Measurements from ENCODE around the gene CRYAA. TPM values are rescaled to one million over a fixed set of nuclear protein-coding genes. Genes with fewer than 3 reads are reported as not detected.

The CRYAA gene
- total RNA-seq, 1 donor from 2014 or later = not detected

- no peak for DNase-seq
Observed at GRCh38 chr21:43203591-43203990, 34.8 kb downstream of the CRYAA start.

- no peak for DNase-seq
Observed at GRCh38 chr21:43204638-43205037, 35.8 kb downstream of the CRYAA start.

GRCh38 chr21:43206231-43207042 lies 37.6 kb downstream of the CRYAA start:
- no peak for DNase-seq

GRCh38 chr21:43207043-43207315 lies 38.2 kb downstream of the CRYAA start:
- no peak for DNase-seq

GRCh38 chr21:43207868-43208267 lies 39.1 kb downstream of the CRYAA start:
- DNase-seq = no peak

GRCh38 chr21:43208561-43209332 lies 39.9 kb downstream of the CRYAA start:
- DNase-seq = no peak

GRCh38 chr21:43209575-43210453 lies 41.0 kb downstream of the CRYAA start:
- DNase-seq = no peak

- no peak for DNase-seq
Observed at GRCh38 chr21:43210454-43211071, 41.8 kb downstream of the CRYAA start.

GRCh38 chr21:43211072-43211759 lies 42.4 kb downstream of the CRYAA start:
- no peak for DNase-seq

GRCh38 chr21:43211760-43212115 lies 42.9 kb downstream of the CRYAA start:
- DNase-seq = no peak

Other genes with a start within 250 kb of the CRYAA start
- 0.20 TPM for gene ERVH48-1, start 243.4 kb upstream of the CRYAA start, total RNA-seq
- 14.7 TPM for gene PKNOX1, start 194.4 kb upstream of the CRYAA start, total RNA-seq
- gene CBS, start 93.2 kb upstream of the CRYAA start, total RNA-seq = 3.7 TPM
- 45.4 TPM for gene U2AF1, start 61.4 kb upstream of the CRYAA start, total RNA-seq

All from skin of body (tissue), 2 donors.